NB4 (cell line): ENCODE measurements around the gene PTGES3.
A peak's percentile ranks its signal among the peaks of the same experiment; 100 is the strongest.

Experiments
- DNase-seq: peaks from one replicate; pipeline ENCODE4 v3.0.0; 2010; ENCODE audit warnings: low read depth
- H3K4me3 ChIP-seq: one replicate; pipeline ENCODE4 v1.5.1; 2011; ENCODE audit warnings: mild to moderate bottlenecking, low read depth, low read length, moderate library complexity
- CTCF ChIP-seq: IDR thresholded peaks from one replicate; pipeline ENCODE4 v1.5.1; 2012; ENCODE audit warnings: low read depth, low read length
- MAX ChIP-seq: IDR thresholded peaks from 2 replicates; pipeline ENCODE4 v1.6.1; 2011; ENCODE audit warnings: low read depth, low read length
- MYC ChIP-seq: IDR thresholded peaks from 2 replicates; pipeline ENCODE4 v1.6.1; 2011; ENCODE audit warnings: low read depth, low read length
- POLR2A ChIP-seq: IDR thresholded peaks from 2 replicates; pipeline ENCODE4 v1.6.1; 2011; ENCODE audit warnings: mild to moderate bottlenecking; ENCODE audit not compliant: insufficient read length; ENCODE audit errors: extremely low read depth

PTGES3 gene

GRCh38 chr12:56724701-56724971, 36.6 kb upstream of the PTGES3 start:
- peak overlapping the region; percentile 85 for H3K4me3 ChIP-seq
- DNase-seq = no peak
- TF ChIP-seq POLR2A (no peak), MYC (no peak), CTCF (no peak), MAX (no peak)

- no peak for TF ChIP-seq POLR2A
- no peak for TF ChIP-seq MAX
- no peak for TF ChIP-seq MYC
- TF ChIP-seq CTCF = no peak
- peak overlapping the region; percentile 85 for H3K4me3 ChIP-seq
- DNase-seq = peak; percentile 55
These were observed 36.0 kb upstream of the PTGES3 start for GRCh38 chr12:56723889-56724700.

GRCh38 chr12:56723352-56723751, 35.3 kb upstream of the PTGES3 start:
- TF ChIP-seq MYC (no peak), POLR2A (no peak)
- H3K4me3 ChIP-seq = peak overlapping the region; percentile 85

GRCh38 chr12:56722832-56723231, 34.7 kb upstream of the PTGES3 start:
- DNase-seq = no peak
- no peak for TF ChIP-seq MYC
- TF ChIP-seq POLR2A = no peak
- no peak for TF ChIP-seq MAX
- no peak for TF ChIP-seq CTCF

More at GRCh38 chr12:56723352-56723751, 35.3 kb upstream of the PTGES3 start:
- DNase-seq = no peak

GRCh38 chr12:56721721-56722120, 33.6 kb upstream of the PTGES3 start:
- DNase-seq = no peak

More at GRCh38 chr12:56722832-56723231, 34.7 kb upstream of the PTGES3 start:
- H3K4me3 ChIP-seq = peak overlapping the region; percentile 85

More at GRCh38 chr12:56721721-56722120, 33.6 kb upstream of the PTGES3 start:
- TF ChIP-seq MYC = no peak
- TF ChIP-seq MAX = no peak
- no peak for TF ChIP-seq POLR2A
- TF ChIP-seq CTCF = no peak
- H3K4me3 ChIP-seq = peak overlapping the region; percentile 85
